Stimulated activated CD4-positive, alpha-beta T cell treated with anti-CD3 and anti-CD28 coated beads, Interleukin-2, amount 100 ng/mL, for 48 hours (primary cell): ENCODE measurements around the gene MSRB3.

ENCODE experiments used
- DNase-seq, 2 donors: peaks; one replicate each; pipeline ENCODE4 v3.0.0-alpha.2; 2020

The MSRB3 gene

DNA sequence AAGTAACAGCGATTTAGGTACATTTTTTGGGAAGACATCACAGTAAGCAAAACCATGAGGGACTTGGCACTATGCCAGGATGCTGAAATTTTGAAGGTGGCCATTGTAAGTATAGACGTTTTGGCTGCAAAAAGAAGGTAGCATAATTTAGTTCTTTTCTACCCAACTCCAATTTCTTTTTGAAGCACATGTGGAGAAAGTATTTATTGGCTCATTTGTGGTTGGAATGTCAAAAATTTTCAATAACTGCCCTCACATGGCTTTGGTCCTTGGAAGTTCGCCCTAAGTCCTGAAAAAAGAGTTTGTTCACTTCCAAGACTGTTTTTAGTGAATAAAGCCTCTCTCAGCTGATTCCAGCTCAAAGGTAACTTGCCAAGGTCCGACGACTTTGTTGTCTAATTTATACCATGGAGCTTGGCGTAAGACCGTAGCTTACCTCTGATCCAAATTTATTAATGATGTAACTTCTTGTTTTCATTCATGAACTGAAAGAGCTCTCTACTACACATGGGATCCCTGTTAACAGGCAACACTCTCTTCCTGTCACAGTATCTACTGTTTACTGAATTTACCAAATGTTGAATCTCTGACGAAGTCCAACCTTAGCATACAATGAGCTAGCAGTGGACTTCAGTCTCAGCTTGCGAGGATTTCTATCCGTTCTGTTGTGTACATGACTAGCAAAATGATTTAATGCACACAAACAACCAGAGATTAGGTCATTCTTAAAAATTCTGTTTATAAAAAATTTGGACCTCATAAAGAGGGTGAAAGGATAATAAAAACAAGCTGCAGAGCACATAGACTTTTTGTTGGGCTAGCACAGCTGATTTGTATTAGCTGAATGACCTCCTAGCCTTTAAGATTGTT lies 49.0 kb downstream of the MSRB3 start:
- no peak for DNase-seq

DNA sequence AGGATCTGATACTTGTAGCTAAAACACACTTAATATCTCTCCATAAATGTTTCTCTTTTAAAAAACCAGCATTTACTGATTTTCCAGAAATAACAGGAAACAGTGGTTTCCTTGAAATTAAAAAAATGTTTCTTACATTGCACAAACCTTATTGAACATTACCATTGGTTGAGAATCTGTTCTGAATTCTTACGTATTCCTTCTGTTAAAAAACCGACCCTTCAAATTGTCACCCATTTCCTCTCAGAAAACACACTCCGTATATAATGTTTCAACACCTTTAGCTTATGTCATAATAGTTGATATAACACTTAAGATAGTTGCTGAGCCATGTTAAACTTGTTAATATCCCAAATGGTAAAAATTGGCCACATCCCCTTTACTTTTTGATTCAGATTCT lies 51.2 kb downstream of the MSRB3 start:
- no peak for DNase-seq

DNA sequence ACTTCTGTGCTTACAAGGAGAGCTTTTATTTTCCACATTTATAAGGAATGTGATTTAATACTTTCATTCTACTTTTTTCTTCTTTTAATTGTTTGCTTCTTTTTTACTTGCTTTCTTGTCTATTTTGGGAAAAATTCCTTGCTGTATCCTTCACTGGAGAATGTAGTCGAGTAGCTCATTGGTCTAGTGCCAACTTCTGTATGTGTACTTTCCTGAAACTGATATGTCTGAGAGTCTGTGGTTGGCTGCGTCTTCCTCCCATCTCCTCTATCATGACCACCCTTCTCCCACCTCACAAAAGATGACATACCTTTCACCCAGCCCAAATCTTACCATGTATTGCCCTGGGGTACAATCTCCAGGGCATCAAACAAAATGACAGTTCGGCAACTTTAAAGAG lies 51.8 kb downstream of the MSRB3 start:
- no peak for DNase-seq

DNA sequence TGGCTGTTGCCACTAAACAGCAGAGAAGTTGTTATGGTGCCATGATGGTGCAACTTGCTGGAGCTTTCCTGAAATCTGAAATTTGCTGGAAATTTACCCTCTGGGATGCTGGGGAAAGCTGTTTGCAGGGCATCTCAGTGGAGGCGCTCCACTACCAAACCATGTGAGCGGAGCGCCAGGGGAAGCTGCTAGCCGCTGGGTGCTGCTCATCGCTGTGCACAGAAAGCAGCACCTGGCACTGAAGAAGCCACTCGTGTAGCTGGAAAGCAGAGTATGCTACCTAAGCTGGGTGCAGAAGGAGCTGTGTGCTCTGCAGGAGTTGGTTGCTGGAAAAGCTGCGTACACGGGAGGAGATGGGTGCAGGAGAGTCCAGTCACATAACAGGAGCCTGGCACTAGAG lies 53.0 kb downstream of the MSRB3 start:
- DNase-seq: no peak

DNA sequence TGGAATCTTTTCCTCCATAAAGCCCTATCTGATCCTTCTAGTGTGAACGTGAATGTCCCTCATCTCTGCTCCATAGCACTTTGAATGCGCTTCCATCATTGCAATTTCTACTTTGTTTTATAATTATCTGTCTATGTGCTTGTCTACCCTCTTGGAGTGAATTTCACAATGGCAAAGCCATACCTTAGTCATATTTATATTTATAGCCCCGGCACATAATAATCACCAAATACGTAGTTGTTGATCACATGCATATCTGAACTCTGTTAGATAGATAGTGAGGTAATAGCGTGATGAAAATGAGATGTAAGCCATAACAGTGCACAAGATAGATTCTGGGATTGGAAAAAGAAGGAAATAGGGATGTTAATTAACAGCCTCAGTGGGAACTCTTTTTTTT lies 55.2 kb downstream of the MSRB3 start:
- DNase-seq: no peak

DNA sequence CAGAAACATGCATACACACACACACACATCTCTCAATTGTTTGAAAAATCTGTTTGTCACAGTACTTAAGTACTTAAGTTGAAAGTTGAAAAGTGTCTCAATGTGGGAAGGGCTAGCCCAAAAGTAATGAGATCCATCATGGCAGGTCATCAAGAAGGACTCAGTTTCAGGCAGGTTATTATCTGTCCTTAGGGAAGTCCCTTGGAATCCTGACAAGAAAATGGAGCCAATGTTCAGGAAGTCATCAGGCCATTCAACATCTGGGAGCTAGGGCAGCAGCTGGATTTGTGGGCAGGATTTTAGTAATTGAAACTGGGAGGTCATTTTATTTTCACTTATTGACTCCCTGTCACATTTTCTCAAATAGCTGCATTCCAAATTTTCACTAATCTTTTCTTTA lies 56.0 kb downstream of the MSRB3 start:
- DNase-seq: no peak

DNA sequence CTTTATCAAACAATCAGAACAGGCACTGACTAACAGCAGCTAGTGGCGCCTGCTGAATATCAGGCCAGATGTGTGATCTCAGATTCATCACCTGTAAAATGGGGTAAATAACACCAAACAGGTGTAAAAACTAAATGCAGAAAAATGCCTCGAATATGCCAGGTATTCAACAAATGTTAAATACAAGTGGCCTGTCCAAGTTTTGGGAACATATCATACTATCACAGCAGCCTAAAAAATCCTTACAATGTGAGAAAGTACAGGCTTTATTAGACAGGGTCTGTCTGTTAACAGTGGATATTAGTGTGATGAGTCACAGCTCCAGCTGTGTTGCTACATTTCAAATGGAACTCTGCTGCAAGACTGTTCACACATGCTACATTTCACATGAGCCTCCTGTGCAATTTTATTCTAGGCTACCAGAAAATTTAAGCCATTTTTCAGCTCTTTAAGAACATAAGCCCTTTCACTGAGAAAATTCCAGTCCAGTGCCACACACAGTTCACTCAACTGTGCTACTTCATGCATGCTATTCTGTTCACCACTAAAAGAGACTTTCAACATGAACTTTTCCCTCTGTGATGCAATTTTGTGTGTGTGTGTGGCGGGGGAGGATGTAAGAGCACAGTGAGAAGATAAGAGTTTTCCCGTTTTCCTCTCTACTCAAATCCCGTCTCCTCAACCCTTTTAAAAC lies 56.7 kb downstream of the MSRB3 start:
- no peak for DNase-seq

DNA sequence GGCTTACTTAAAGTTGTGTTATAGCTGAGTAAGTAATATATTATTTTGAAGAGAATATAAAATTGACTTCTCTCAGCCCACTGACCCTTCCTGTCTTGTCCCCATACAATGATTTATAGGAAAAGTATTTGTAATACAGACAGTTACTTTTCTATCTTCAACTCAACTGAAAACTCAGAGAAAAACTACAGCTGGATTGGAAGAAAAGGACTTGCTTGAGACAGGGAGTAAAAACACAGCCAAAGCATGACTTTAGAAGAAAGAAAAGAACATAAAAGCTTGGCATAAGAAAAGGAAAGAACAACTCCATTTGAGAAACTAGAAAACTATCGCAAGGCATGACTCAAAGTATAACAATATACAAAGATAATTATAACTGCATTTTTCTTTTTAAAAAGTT lies 57.5 kb downstream of the MSRB3 start:
- no peak for DNase-seq

DNA sequence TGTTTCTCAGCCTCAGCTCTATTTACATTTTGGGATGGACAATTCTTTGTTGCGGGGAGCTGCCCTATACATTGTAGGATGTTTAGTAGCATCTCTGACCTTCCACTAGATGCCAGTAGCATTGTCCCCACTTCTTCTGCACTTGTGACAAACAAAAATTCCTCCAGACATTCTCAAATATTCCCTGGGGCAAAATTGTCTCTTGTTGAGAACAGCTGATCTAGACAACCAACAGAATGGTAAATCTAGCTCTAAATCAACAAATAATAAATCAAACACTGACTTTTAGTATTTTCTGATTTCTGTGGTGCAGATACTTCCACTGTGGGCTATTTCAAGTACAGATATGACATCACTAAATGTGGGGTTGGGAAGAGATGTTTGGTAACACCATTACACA lies 60.7 kb downstream of the MSRB3 start:
- DNase-seq: no peak

DNA sequence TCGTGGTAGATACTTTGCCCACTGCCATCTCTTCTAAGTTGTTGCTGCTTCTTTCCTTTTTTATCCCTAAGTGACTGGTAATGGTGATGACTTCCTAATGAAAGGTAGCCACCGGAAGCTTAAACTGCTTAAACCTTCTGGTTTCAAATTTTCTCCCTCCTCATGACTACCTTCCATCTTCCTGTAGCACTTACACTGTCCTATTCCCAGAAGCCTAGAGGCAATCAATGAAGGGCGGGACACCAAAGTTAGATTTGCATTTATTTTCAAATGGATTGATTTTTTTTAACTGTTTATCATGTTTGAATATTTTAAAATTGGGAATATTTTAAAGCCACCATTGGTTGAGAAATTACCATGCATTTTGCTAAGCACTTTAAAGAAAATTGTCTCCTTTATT lies 64.7 kb downstream of the MSRB3 start:
- no peak for DNase-seq

DNA sequence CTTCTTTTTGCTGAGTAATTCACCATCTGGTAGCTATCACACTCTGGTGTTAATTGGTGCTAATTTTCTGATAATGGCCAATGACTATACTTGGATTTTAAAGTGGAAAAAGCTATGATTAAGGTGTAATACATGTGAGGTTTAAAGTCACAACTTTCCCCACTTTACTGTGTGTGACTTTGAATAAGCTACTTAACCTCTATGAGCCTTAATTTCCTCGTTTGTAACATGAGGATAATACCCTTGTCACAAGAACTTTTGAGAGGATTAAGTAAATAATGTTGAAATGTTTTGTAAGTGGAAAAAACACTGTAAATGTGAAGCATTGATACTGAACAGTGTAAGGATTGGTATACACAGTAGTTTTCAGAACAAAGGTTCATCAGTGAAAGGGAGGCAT lies 65.3 kb downstream of the MSRB3 start:
- no peak for DNase-seq

DNA sequence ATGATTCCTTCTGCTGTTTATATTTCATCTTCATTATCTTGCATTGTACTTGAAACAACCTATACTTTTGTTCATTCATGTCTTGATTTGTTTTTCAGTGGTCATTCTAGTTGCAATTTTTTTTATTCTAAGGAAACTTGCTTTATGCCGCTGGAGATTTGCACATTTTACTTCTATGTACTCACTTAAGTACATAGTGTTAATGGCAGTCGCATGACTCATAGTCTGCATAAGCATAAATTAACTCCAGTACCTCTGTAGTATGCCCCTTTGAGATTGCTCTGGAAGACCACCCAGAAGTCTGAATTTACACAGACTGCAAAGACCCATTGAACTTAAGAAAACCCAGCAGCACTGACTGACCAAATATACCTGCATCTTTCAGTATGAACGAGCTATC lies 77.0 kb downstream of the MSRB3 start:
- DNase-seq: no peak

DNA sequence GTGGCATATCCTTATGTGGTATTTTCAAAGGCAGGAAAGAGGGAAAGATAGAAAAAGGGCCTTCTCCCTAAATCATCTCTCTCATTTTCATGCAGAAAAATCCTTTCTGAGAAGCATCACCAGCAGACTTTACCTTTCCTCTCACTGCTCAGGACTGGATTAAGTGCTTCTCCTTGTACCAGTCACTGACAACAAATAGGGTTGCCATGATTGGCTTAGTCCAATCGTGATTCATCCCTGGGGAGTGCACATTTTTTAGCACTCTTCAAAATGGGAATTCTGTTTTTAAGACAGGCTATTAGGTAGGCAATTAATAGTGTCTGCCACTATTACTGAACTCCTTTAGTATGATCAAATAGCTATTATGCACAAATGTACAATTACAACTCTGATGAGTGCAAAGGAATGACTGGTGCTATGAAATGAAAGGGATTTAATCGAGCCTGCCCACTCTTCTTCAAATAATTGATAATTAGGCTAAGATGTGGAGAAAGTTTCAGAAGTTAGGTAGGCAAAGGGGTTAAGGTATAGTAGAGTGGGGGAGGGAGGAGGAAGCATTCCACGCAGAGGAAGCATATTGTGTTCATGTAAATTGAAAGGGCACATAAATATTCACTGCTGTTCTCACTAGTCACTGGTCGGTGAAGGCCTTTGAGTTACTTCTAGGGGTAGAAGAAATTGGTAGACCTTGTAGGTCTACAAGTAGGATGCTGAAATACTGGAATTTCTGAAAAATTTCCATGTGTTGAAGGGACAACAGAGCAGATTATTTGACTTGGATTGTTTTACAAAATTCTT lies 84.0 kb downstream of the MSRB3 start:
- DNase-seq: no peak

DNA sequence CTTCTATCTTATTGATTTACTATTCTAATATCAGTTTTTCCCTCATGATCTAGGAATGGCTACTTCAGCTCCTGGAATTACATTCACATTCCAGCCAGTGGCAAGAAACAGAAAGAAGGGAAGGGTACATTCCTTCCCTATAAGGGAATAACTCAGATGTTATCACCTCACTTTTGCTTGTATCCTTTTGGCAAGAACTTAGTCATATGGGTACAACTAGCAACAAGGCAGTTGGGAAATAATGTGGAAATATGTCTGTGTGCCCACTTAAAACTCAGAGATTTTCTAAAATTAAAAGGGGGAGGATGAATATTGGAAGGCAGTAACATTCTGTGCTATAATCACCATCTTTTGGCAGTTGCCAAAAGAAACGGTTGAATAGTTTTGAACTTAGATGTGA lies 85.6 kb downstream of the MSRB3 start:
- no peak for DNase-seq

DNA sequence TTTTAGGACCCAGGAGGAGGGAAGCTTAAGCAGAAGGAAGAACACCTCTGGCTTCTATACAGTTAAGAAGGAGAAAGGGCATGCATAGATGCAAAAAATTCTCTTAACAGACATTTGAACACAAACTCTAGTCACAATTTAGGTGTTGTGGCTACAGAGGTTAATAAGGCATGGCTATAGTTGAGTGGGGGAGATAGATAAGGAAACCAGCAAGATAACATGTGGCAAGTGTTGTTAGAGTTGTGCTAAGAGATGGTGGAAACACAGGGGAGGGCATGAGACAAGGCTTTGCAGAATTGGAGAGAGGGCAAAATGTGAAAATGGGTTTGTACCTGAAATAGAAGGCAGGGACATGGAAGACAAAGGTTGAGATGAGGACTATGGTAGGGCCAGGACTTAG lies 88.9 kb downstream of the MSRB3 start:
- no peak for DNase-seq

DNA sequence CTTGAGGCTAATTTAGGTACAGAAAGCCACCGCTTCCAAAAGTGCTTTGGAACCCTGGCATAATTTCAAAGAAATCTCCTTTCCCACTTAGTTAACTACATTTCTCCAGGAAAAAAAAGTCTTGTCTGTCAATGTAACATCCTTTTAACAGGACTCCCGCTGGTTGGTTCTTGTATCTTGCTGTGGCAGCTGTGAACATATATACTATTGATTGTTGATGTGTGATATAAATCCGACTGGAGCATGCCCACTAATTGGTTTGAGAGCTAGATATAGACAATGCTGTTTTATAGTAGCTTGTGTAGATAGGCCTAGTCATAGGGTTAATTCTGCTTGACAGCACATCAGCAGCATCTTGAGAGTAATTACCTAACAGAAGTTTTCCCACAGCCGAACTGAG lies 89.6 kb downstream of the MSRB3 start:
- DNase-seq: no peak

DNA sequence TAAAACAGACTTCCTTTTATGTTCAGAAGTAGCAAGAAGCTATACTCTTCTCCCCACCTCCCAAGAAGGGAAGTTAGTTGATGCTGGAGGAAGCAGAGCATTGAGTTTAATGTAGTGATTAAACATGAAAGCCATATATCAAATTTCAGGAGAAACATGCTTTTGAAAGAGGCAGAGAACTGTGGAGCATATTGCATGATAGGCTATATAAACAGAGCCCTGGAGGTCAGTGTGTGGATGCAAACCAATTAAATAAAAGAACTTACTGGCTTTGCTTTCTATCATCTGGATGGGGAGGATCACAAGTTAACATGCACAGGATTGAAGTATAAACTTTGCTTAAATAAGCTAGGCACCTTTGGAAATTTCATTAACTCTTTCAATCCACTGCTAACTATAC lies 94.1 kb downstream of the MSRB3 start:
- DNase-seq: no peak

DNA sequence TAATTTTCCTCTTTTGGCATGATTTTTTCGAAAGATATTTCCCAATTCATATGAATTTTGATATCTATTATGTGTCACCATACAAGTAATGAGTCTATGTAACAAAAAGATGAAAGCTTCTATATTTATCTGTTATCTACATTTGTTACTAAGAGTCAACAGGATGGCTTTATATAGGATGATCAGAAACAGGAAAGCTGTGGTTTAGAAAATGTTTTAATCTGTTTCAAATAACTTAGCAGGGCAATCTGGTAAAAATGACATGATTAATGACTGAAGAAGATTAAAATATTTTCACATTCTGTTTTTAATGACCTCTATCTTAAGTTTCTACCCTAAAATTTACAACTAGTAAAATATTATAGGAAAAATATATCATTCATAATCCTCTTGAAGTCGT lies 105.8 kb downstream of the MSRB3 start:
- DNase-seq: no peak

DNA sequence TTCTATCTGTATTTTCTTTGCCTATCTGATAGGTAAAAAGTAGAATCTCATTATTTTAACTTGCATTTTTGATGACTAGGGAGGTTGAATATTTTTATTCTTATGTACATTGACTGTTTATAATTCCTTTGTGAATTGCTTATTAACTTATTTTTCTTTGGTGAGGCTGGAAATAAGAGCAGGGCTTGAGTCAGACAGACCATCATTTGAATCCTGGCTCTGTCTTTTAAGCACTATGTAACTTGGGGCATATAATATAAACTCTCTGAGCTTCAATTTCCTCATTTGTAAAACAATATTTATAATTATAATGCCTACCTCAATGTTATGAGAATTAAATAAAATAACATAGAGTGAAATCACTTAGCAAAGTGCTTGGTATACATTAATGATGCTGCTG lies 108.9 kb downstream of the MSRB3 start:
- DNase-seq: no peak

DNA sequence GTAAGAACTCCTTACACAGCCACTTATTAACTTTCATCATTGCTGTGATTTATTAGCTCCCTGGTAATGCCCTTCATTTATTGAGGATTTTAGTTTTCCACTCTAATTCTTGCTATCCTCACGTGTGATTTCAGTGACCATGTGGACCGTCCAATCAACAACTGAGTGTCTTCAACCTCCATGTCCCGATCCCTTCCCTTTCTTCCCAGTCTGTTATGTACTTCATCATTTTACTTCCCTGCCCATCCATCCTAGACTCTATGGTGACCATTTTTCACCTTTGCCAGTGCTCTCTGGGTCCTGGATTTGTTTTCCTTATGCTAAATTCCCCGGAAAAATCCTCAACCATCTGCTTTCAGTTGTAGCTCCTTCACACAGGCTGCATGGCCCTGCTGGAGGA lies 111.0 kb downstream of the MSRB3 start:
- DNase-seq: no peak

DNA sequence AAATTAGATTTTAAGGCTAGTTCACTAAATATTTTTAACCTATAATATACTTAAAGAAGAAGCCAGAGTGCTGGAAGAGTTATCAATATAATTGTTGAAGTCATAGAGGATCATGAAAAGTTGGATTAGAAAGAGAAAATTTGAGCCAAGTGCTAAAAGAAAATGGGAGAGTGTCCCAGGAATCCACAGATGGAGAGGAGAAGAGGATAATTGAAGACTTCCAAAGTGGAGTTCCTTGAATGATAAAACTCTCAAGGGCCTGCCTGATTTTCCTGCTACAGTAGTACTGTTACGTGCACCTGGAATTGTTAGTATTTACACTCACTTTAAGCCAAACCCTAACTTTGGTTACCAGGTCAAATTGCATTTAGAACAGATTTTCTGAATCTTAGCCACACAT lies 113.2 kb downstream of the MSRB3 start:
- no peak for DNase-seq

DNA sequence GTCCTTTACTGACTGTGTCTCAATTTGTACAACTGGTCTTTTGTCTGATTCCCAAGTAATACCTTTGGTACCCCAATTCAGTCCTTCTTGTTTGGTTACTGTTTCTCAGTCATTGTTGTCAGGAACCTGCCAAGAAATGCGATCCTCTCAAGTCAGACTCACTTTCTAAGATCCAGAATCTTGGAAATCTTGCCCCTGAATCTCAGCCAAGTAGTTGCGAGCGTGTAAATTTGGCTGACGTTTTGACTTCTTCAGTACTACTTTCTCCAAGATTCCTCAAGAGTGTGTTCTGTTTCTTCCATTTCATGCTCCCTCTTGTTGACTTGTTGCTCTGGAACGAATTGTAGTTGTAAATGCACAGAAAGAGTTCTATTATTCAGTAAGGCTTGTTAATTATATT lies 114.0 kb downstream of the MSRB3 start:
- DNase-seq: no peak

DNA sequence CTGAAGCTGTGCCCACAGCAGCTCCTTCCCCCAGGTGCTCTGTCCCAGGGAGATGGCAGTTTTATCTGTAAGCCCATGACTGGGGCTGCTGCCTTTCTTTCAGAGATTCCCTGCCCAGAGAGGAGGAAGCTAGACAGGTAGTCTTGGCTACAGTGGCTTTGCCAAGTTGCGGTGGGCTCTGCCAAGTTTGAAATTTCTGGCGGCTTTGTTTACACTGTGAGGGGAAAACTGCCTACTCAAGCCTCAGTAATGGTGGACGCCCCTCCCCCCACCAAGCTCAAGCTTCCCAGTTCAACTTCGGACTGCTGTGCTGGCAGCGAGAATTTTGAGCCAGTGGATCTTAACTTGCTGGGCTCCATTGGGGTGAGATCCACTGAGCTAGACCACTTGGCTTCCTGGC lies 124.7 kb downstream of the MSRB3 start:
- DNase-seq: no peak
